ENCODE data around the gene NEU1. TPM values are rescaled to one million over a fixed set of nuclear protein-coding genes. Genes with fewer than 3 reads are reported as not detected.
"Not testable (repeated sequence)": the region's sequence is repeated elsewhere in the genome, so short reads cannot be mapped to it uniquely, and the experiment has no call there.

NEU1 gene
- total RNA-seq, result 10 to 100 TPM; 23.9 to 24.6 TPM
- polyA plus RNA-seq, result 10 to 100 TPM; 20.3 to 23.7 TPM
- long read RNA-seq, donor 1, full-length matches to known transcripts, result 208 of 227 reads
- long read RNA-seq, donor 1, partial matches to known transcripts, result 6 of 227 reads
- long read RNA-seq, donor 1, other reads (novel, unspliced or antisense), result 13 of 227 reads
- long read RNA-seq, donor 2, transcript NEU1-206 (6 exons, 2,045 nt), result major isoform, 13 of 18 reads
- long read RNA-seq, donor 2, partial matches to known transcripts, result 4 of 18 reads
- long read RNA-seq, donor 2, other reads (novel, unspliced or antisense), result 0 of 18 reads

DNA sequence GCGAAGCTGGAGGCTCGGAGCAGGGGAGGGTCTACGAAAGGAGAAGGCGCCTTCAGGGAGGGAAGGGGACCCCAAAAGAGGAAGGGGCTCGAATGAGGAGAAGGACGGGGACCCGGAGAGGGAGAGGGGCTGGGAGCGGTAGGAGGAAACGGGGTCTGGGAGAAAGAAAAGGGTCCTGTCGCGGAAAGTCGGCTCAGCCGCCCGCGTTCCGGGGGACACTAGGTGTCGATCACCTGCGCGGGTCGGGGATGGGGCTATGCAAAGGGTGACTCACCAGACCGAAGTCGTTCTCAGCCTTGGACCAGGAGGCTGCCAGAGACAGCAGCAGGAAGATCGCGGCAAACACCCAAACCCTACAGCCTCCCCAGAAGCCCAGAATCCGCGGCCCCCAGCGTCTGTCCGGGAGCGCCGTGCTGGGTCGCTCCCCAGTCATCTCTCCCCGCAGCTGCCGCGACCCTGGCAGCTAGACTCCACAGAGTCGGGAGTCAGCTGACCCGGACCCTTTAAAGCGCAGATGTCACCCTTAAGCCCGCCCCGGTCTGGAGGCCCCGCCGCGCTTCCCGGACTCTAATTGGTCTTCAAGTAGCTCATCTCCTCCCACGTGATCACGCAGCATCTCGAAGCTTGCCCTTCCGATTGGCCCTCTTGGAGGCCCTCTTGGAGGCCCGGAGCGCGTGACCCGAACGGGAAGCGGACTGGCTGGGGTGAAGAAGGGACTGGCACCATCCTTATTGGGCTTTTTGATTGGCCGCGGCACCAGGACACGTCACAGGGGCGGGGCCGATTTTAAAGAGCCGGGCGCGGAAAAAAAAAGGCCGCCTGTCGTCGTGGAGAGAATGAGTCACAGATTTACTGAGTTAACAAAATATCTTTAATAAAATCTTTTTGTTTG, at the start of gene NEU1:
Gene NEU1 (minus strand): TSS at position 478 of the 892 bp plus-strand sequence. CDS start 45 bp downstream, at position 433.
- Histone ChIP-seq H3K9me3 (ENCODE audit: control insufficient read depth, low read length) (no peaks in the 10 kb centered on the region), H3K4me3 (ENCODE audit: low read length in 2 of 2) (peak within 1 kb of the TSS; percentile 43 to 48), H3K4me1 (ENCODE audit: control insufficient read depth in 1 of 2, insufficient read depth in 2 of 2, low read length in 2 of 2) (no peaks in the 10 kb centered on the region), H3K36me3 (ENCODE audit: control insufficient read depth in 1 of 2, insufficient read depth in 2 of 2, low read length in 1 of 2) (no peaks in the 10 kb centered on the region), H3K27me3 (ENCODE audit: control insufficient read depth in 1 of 2, insufficient read depth in 2 of 2, low read length in 1 of 2) (no peaks in the 10 kb centered on the region), H3K27ac (ENCODE audit: low read depth in 1 of 2, low read length in 2 of 2) (peak within 1 kb of the TSS in 1 of 2 donors; percentile 74)
- intact Hi-C loops (cut with DNase I), result loop anchor here in 1 of 2 donors (2.0 to 10.0 kb wide), 2 partner anchors 28 to 178 kb away; partner anchors contain the start of gene LY6G5C
- peak; percentile 99 to 100 for DNase-seq
- WGBS, 2 donors, result 0 to 1% methylated on average over 58 to 64 of the region's 64 CpGs
- peak; percentile 98 for ATAC-seq (ENCODE audit: low FRiP score)

DNA sequence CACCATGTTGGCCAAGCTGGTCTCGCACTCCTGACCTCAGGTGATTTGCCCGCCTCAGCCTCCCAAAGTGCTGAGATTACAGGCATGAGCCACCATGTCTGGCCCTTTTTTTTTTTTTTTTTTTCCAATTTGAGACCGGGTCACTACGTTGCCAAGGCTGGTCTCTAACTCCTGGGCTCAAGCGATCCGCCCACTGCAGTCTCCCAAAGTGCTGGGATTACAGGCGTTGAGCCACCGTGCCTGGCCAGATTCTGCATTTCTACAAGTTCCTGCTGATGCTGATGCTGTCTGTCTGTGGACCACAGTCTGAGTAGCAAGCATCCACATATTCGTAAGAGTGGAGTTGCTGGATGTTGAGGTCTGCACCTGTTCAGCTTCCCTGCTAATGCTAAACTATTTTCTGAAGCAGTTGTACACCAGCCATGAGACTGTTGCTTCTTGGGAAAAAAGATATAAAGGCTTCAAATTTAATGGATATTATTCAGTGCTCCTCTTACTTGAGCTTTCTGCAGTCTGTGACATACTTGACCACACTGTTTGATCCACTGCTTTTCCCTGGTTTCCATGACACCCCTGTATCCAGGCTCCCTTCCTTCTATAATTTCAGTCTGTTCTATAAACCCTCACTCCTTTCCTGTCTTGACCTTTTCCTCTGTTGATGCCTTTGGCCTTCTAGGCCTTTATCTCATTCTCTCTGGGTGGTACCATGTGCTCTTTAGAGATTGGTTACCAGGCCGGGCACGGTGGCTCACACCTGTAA, 49.4 kb upstream of the NEU1 start:
- Histone ChIP-seq H3K36me3 (ENCODE audit: control insufficient read depth in 1 of 2, insufficient read depth in 2 of 2, low read length in 1 of 2) (no peaks in the 10 kb centered on the region), H3K27me3 (ENCODE audit: control insufficient read depth in 1 of 2, insufficient read depth in 2 of 2, low read length in 1 of 2) (no peaks in the 10 kb centered on the region), H3K4me3 (ENCODE audit: low read length in 2 of 2) (no peak overlapping the region), H3K27ac (ENCODE audit: low read depth in 1 of 2, low read length in 2 of 2) (no peak overlapping the region), H3K4me1 (ENCODE audit: control insufficient read depth in 1 of 2, insufficient read depth in 2 of 2, low read length in 2 of 2) (no peaks in the 10 kb centered on the region), H3K9me3 (ENCODE audit: control insufficient read depth, low read length) (no peaks in the 10 kb centered on the region)
- intact Hi-C loops (cut with DNase I), result no loop called here
- no peak for ATAC-seq (ENCODE audit: low FRiP score)
- WGBS, 2 donors, result 62 to 75% methylated on average over 11 of the region's 11 CpGs
- DNase-seq, result peak in 1 of 2 donors; percentile 60

DNA sequence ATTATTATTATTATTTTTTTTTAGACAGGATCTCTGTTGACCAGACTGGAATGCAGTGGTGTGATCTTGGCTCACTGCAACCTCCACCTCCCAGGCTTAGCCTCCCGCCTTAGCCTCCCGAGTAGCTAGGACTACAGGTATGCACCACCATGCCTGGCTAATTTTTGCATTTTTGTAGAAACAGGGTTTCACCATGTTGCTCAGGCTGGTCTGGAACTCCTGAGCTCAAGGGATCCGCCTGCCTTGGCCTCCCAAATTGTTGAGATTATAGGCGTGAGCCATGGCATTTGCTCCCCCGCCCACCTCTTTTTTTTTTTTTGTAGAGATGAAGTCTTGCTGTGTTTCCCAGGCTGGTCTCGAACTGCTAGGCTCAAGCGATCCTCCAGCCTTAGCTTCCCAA, 46.7 kb upstream of the NEU1 start:
- intact Hi-C loops (cut with DNase I), result loop anchor here in 1 of 2 donors (10.0 kb wide), 1 partner anchor 266 kb away; the partner anchor contains the start of genes AGPAT1 and RNF5
- not testable (repeated sequence) for H3K36me3 ChIP-seq (ENCODE audit: control insufficient read depth in 1 of 2, insufficient read depth in 2 of 2, low read length in 1 of 2); H3K27me3 ChIP-seq (ENCODE audit: control insufficient read depth in 1 of 2, insufficient read depth in 2 of 2, low read length in 1 of 2); H3K27ac ChIP-seq (ENCODE audit: low read depth in 1 of 2, low read length in 2 of 2); ATAC-seq (ENCODE audit: low FRiP score); H3K4me1 ChIP-seq (ENCODE audit: control insufficient read depth in 1 of 2, insufficient read depth in 2 of 2, low read length in 2 of 2); H3K9me3 ChIP-seq (ENCODE audit: control insufficient read depth, low read length); H3K4me3 ChIP-seq (ENCODE audit: low read length in 2 of 2)
- WGBS, 2 donors, result 77 to 80% methylated on average over 7 of the region's 7 CpGs
- DNase-seq, result peak in 1 of 2 donors; percentile 15

DNA sequence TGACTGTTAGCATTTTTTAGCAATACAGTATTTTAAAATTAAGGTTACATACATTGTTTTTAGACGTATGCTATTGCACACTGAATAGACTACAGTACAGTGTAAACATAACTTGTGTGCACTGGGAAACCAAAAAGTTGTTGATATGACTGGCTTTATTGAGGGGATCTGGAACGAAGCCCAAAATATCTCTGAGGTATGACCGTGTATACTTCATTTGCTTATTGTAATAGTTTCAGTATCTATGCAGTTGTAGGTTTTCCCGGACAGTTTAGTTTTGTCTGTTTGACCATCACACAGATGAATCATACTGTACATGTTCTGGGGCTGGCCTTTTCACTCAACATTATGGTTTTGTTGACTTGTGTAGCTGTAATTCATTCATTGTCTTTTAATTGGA, 46.2 kb upstream of the NEU1 start:
- H3K27ac ChIP-seq (ENCODE audit: low read depth in 1 of 2, low read length in 2 of 2), result no peak overlapping the region
- WGBS, 2 donors, result 49 to 51% methylated on average over 4 of the region's 4 CpGs
- intact Hi-C loops (cut with DNase I), result loop anchor here in 1 of 2 donors (10.0 kb wide), 1 partner anchor 266 kb away; the partner anchor contains the start of genes AGPAT1 and RNF5
- no peaks in the 10 kb centered on the region for H3K4me1 ChIP-seq (ENCODE audit: control insufficient read depth in 1 of 2, insufficient read depth in 2 of 2, low read length in 2 of 2)
- H3K9me3 ChIP-seq (ENCODE audit: control insufficient read depth, low read length), result no peaks in the 10 kb centered on the region
- no peak overlapping the region for H3K4me3 ChIP-seq (ENCODE audit: low read length in 2 of 2)
- DNase-seq (no peak), ATAC-seq (ENCODE audit: low FRiP score) (no peak)
- H3K36me3 ChIP-seq (ENCODE audit: control insufficient read depth in 1 of 2, insufficient read depth in 2 of 2, low read length in 1 of 2), result no peaks in the 10 kb centered on the region
- H3K27me3 ChIP-seq (ENCODE audit: control insufficient read depth in 1 of 2, insufficient read depth in 2 of 2, low read length in 1 of 2), result no peaks in the 10 kb centered on the region

DNA sequence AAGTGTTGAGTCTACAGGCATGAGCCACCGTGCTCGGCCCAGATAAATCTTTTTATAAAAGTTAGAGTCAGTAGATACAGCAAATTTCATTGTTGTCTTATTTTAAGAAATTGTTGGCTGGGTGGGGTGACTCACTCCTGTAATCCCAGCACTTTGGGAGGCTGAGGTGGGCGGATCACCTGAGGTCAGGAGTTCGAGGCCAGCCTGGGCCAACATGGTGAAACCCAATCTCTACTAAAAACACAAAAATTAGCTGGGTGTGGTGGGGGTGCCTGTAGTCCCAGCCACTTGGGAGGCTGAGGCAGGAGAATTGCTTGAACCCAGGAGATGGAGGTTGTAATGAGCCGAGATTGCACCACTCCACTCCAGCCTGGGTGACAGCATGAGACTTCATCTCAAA, 45.6 kb upstream of the NEU1 start:
- WGBS, 2 donors, result 83 to 84% methylated on average over 5 of the region's 5 CpGs
- ATAC-seq (ENCODE audit: low FRiP score), result not testable (repeated sequence)
- intact Hi-C loops (cut with DNase I), result loop anchor here in 1 of 2 donors (10.0 kb wide), 1 partner anchor 267 kb away; the partner anchor contains the start of genes AGPAT1 and RNF5

DNA sequence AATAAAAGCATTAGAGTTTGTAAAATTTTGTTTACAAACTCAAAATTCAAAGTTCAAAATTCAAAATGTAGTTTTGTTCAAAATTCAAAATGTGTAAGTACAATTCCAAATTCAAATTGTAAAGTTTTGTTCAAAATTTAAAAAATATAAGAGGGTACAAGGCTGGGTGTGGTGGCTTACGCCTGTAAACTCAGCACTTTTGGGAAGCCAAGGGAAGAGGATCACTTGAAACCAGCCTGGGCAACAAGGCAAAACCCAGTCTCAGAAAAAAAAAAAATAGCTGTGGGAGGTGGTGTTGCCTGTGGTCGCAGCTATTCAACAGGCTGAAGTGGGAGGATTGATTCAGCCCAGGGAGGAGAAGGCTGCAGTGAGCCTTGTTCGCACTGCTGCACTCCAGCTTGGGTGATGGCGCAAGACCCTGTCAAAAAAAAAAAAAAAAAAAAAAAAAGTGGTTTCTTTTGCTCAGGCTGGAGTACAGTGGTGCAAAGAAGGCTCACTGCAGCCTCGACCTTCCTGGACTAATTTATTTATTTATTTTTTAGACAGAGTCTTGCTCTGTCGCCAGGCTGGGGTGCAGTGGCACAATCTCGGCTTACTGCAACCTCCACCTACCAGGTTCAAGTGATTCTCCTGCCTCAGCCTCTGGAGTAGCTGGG, 44.7 kb upstream of the NEU1 start:
- ATAC-seq (ENCODE audit: low FRiP score), result no peak
- Histone ChIP-seq H3K27ac (ENCODE audit: low read depth in 1 of 2, low read length in 2 of 2) (no peak overlapping the region), H3K36me3 (ENCODE audit: control insufficient read depth in 1 of 2, insufficient read depth in 2 of 2, low read length in 1 of 2) (no peaks in the 10 kb centered on the region), H3K9me3 (ENCODE audit: control insufficient read depth, low read length) (no peaks in the 10 kb centered on the region), H3K4me1 (ENCODE audit: control insufficient read depth in 1 of 2, insufficient read depth in 2 of 2, low read length in 2 of 2) (no peaks in the 10 kb centered on the region), H3K4me3 (ENCODE audit: low read length in 2 of 2) (no peak overlapping the region), H3K27me3 (ENCODE audit: control insufficient read depth in 1 of 2, insufficient read depth in 2 of 2, low read length in 1 of 2) (no peaks in the 10 kb centered on the region)
- 63 to 67% methylated on average over 7 of the region's 7 CpGs for WGBS, 2 donors
- intact Hi-C loops (cut with DNase I), result loop anchor here in 1 of 2 donors (10.0 kb wide), 1 partner anchor 268 kb away; the partner anchor contains the start of genes AGPAT1 and RNF5
- peak in 1 of 2 donors; percentile 46 for DNase-seq

More for the DNA sequence above, 45.6 kb upstream of the NEU1 start:
- DNase-seq; H3K36me3 ChIP-seq (ENCODE audit: control insufficient read depth in 1 of 2, insufficient read depth in 2 of 2, low read length in 1 of 2); H3K27ac ChIP-seq (ENCODE audit: low read depth in 1 of 2, low read length in 2 of 2); H3K27me3 ChIP-seq (ENCODE audit: control insufficient read depth in 1 of 2, insufficient read depth in 2 of 2, low read length in 1 of 2); H3K9me3 ChIP-seq (ENCODE audit: control insufficient read depth, low read length); H3K4me1 ChIP-seq (ENCODE audit: control insufficient read depth in 1 of 2, insufficient read depth in 2 of 2, low read length in 2 of 2); H3K4me3 ChIP-seq (ENCODE audit: low read length in 2 of 2): not testable (repeated sequence)

DNA sequence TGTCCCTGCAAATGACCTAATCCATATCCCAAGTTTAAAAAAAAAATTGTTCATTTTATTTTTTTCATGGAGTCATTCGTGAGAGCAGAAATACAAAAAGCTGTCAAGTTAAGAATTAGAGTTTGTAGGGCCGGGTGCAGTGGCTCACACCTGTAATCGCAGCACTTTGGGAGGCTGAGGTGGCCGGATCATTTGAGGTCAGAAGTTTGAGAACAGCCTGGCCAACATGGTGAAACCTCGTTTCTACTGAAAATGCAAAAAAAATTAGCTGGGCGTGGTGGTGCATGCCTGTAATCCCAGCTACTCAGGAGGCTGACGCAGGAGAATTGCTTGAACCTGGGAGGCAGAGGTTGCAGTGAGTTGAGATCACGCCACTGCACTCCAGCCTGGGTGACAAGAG, 44.1 kb upstream of the NEU1 start:
- not testable (repeated sequence) for ATAC-seq (ENCODE audit: low FRiP score); H3K4me3 ChIP-seq (ENCODE audit: low read length in 2 of 2); H3K36me3 ChIP-seq (ENCODE audit: control insufficient read depth in 1 of 2, insufficient read depth in 2 of 2, low read length in 1 of 2); H3K27me3 ChIP-seq (ENCODE audit: control insufficient read depth in 1 of 2, insufficient read depth in 2 of 2, low read length in 1 of 2); H3K27ac ChIP-seq (ENCODE audit: low read depth in 1 of 2, low read length in 2 of 2); H3K9me3 ChIP-seq (ENCODE audit: control insufficient read depth, low read length); H3K4me1 ChIP-seq (ENCODE audit: control insufficient read depth in 1 of 2, insufficient read depth in 2 of 2, low read length in 2 of 2)
- DNase-seq, result peak in 1 of 2 donors; percentile 5
- 73 to 77% methylated on average over 8 of the region's 8 CpGs for WGBS, 2 donors
- intact Hi-C loops (cut with DNase I), result loop anchor here in 1 of 2 donors (10.0 kb wide), 1 partner anchor 268 kb away; the partner anchor contains the start of genes AGPAT1 and RNF5
